ENCODE data around the gene HLA-DPB1.
"Not testable (repeated sequence)": the region's sequence is repeated elsewhere in the genome, so short reads cannot be mapped to it uniquely, and the experiment has no call there.

The HLA-DPB1 gene

GRCh38 chr6:33061987-33062386 is 13.8 kb upstream of the HLA-DPB1 start:
- no peak for TF ChIP-seq ZFX (IDR thresholded peaks at IDR 0.05; ENCODE audit: borderline replicate concordance)
- H3K27ac ChIP-seq: no peak overlapping the region

- H3K27ac ChIP-seq: not testable (repeated sequence)
These were observed 12.4 kb upstream of the HLA-DPB1 start for GRCh38 chr6:33063435-33063834.

GRCh38 chr6:33064723-33065122 is 11.1 kb upstream of the HLA-DPB1 start:
- no peak overlapping the region for H3K27ac ChIP-seq
- TF ChIP-seq ZFX (IDR thresholded peaks at IDR 0.05; ENCODE audit: borderline replicate concordance) (no peak), CTCF (IDR thresholded peaks at IDR 0.05) (no peak)

GRCh38 chr6:33065312-33065711 is 10.5 kb upstream of the HLA-DPB1 start:
- no peak overlapping the region for H3K27ac ChIP-seq
- TF ChIP-seq CTCF (IDR thresholded peaks at IDR 0.05) (no peak), ZFX (IDR thresholded peaks at IDR 0.05; ENCODE audit: borderline replicate concordance) (no peak)

- no peak for TF ChIP-seq ZFX (IDR thresholded peaks at IDR 0.05; ENCODE audit: borderline replicate concordance)
- no peak for TF ChIP-seq CTCF (IDR thresholded peaks at IDR 0.05)
- H3K27ac ChIP-seq: no peak overlapping the region
These were observed 8.8 kb upstream of the HLA-DPB1 start for GRCh38 chr6:33066917-33067521.

GRCh38 chr6:33069021-33069738 is 6.6 kb upstream of the HLA-DPB1 start:
- no peak for TF ChIP-seq ZFX (IDR thresholded peaks at IDR 0.05; ENCODE audit: borderline replicate concordance)
- TF ChIP-seq CTCF (IDR thresholded peaks at IDR 0.05): no peak
- no peak overlapping the region for H3K27ac ChIP-seq

GRCh38 chr6:33070909-33071308 is 4.9 kb upstream of the HLA-DPB1 start:
- H3K27ac ChIP-seq: no peak overlapping the region
- no peak for TF ChIP-seq ZFX (IDR thresholded peaks at IDR 0.05; ENCODE audit: borderline replicate concordance)

- no peak overlapping the region for H3K27ac ChIP-seq
- TF ChIP-seq ZFX (IDR thresholded peaks at IDR 0.05; ENCODE audit: borderline replicate concordance): no peak
- TF ChIP-seq CTCF (IDR thresholded peaks at IDR 0.05): no peak
These were observed 4.2 kb upstream of the HLA-DPB1 start for GRCh38 chr6:33071569-33071968.
